H9 (cell line): ENCODE data around the gene RND3. TPM values are rescaled to one million over a fixed set of nuclear protein-coding genes. Genes with fewer than 3 reads are reported as not detected.

Experiments
- DNase-seq: peaks from one replicate; pipeline ENCODE4 v3.0.0-alpha.2; 2017
- H2AFZ ChIP-seq: one replicate; pipeline ENCODE4 v1.6.1; 2013; ENCODE audit warnings: mild to moderate bottlenecking, low read length, control low read depth, moderate library complexity
- H2AK5ac ChIP-seq: 2 replicates; pipeline ENCODE4 v1.6.1; 2013; ENCODE audit warnings: low read length, control low read depth, mixed read lengths; ENCODE audit not compliant: insufficient read length
- H2BK120ac ChIP-seq: one replicate; pipeline ENCODE4 v1.6.1; 2013; ENCODE audit warnings: low read depth, mild to moderate bottlenecking, low read length, control low read depth, inconsistent platforms; ENCODE audit not compliant: poor library complexity, severe bottlenecking
- H2BK12ac ChIP-seq: 2 replicates; pipeline ENCODE4 v1.6.1; 2013; ENCODE audit warnings: low read length, control low read depth, mixed read lengths, low read depth; ENCODE audit not compliant: insufficient read length
- H2BK15ac ChIP-seq: 2 replicates; pipeline ENCODE4 v1.6.1; 2013; ENCODE audit warnings: low read depth, low read length, control low read depth
- H2BK20ac ChIP-seq: one replicate; pipeline ENCODE4 v1.6.1; 2013; ENCODE audit warnings: low read depth, mild to moderate bottlenecking, low read length, control low read depth, inconsistent platforms; ENCODE audit not compliant: poor library complexity, severe bottlenecking
- H2BK5ac ChIP-seq: 2 replicates; pipeline ENCODE4 v1.6.1; 2013; ENCODE audit warnings: low read length, control low read depth, mixed read lengths; ENCODE audit not compliant: insufficient read length
- H3K14ac ChIP-seq: 2 replicates; pipeline ENCODE4 v1.6.1; 2013; ENCODE audit warnings: low read length, control low read depth; ENCODE audit not compliant: insufficient read depth
- H3K18ac ChIP-seq: 2 replicates; pipeline ENCODE4 v1.6.1; 2013; ENCODE audit warnings: low read depth, mild to moderate bottlenecking, mixed read lengths, low read length, control low read depth; ENCODE audit not compliant: insufficient read length
- H3K23ac ChIP-seq: 2 replicates; pipeline ENCODE4 v1.6.1; 2013; ENCODE audit warnings: low read length, control low read depth, mixed read lengths, low read depth; ENCODE audit not compliant: insufficient read length
- H3K23me2 ChIP-seq: 2 replicates; pipeline ENCODE4 v1.6.1; 2013; ENCODE audit warnings: low read depth, mild to moderate bottlenecking, mixed read lengths, low read length, control low read depth; ENCODE audit not compliant: insufficient read length, poor library complexity, severe bottlenecking
- H3K27ac ChIP-seq: 2 replicates; pipeline ENCODE4 v1.5.1; 2013; ENCODE audit warnings: low read length, control low read depth, mixed read lengths, low read depth; ENCODE audit not compliant: insufficient read length
- H3K27me3 ChIP-seq: 2 replicates; pipeline ENCODE4 v1.6.1; 2013; ENCODE audit warnings: low read length, control low read depth, inconsistent platforms; ENCODE audit not compliant: insufficient read depth
- H3K4ac ChIP-seq: 2 replicates; pipeline ENCODE4 v1.6.1; 2013; ENCODE audit warnings: low read depth, mild to moderate bottlenecking, control low read depth, inconsistent platforms, low read length, moderate library complexity
- H3K4me1 ChIP-seq: 2 replicates; pipeline ENCODE4 v1.6.1; 2013; ENCODE audit warnings: low read length, control low read depth, inconsistent platforms; ENCODE audit not compliant: insufficient read depth
- H3K4me2 ChIP-seq: 2 replicates; pipeline ENCODE4 v1.6.1; 2013; ENCODE audit warnings: low read length, control low read depth, mixed read lengths; ENCODE audit not compliant: insufficient read length, insufficient read depth
- H3K56ac ChIP-seq: 2 replicates; pipeline ENCODE4 v1.6.1; 2013; ENCODE audit warnings: low read depth, mild to moderate bottlenecking, mixed read lengths, low read length, control low read depth; ENCODE audit not compliant: insufficient read length
- H3K79me1 ChIP-seq: 2 replicates; pipeline ENCODE4 v1.6.1; 2013; ENCODE audit warnings: low read depth, mild to moderate bottlenecking, moderate library complexity, low read length, control low read depth, inconsistent platforms; ENCODE audit not compliant: insufficient read depth, poor library complexity, severe bottlenecking
- H3K79me2 ChIP-seq: 2 replicates; pipeline ENCODE4 v1.6.1; 2013; ENCODE audit warnings: low read length, control low read depth, inconsistent platforms; ENCODE audit not compliant: insufficient read depth
- H3K9ac ChIP-seq: 2 replicates; pipeline ENCODE4 v1.6.1; 2013; ENCODE audit warnings: low read length, control low read depth, mixed read lengths; ENCODE audit not compliant: insufficient read length; ENCODE audit errors: extremely low read depth
- H3K9me3 ChIP-seq: one replicate; pipeline ENCODE4 v1.6.1; 2013; ENCODE audit warnings: low read depth, low read length, inconsistent platforms; ENCODE audit not compliant: control insufficient read depth
- H3T11ph ChIP-seq: one replicate; pipeline ENCODE4 v1.6.1; 2013; ENCODE audit warnings: mild to moderate bottlenecking, low read length, control low read depth, inconsistent platforms
- H4K20me1 ChIP-seq: one replicate; pipeline ENCODE4 v1.6.1; 2013; ENCODE audit not compliant: control insufficient read depth, insufficient read length, insufficient read depth
- H4K5ac ChIP-seq: 2 replicates; pipeline ENCODE4 v1.6.1; 2013; ENCODE audit warnings: low read depth, mild to moderate bottlenecking, mixed read lengths, low read length, control low read depth; ENCODE audit not compliant: insufficient read length
- H4K8ac ChIP-seq: replicated peaks from 2 replicates; pipeline ENCODE4 v1.6.1; 2013; ENCODE audit warnings: low read length, control low read depth, mixed read lengths, low read depth; ENCODE audit not compliant: insufficient read length
- H4K91ac ChIP-seq: 2 replicates; pipeline ENCODE4 v1.6.1; 2013; ENCODE audit warnings: low read depth, mild to moderate bottlenecking, moderate library complexity, mixed read lengths, low read length, control low read depth; ENCODE audit not compliant: insufficient read length
- H3K27ac Mint-ChIP-seq, 3 experiments: 2 replicates in 2 of 3; 3 replicates in 1 of 3; pipeline ENCODE4 v1.8.0; 2020 to 2021; ENCODE audit warnings: mixed read lengths in 3 of 3, mild to moderate bottlenecking in 1 of 3, moderate library complexity in 1 of 3
- H3K27me3 Mint-ChIP-seq: 2 replicates; pipeline ENCODE4 v1.8.0; 2021; ENCODE audit warnings: low read depth, mild to moderate bottlenecking, moderate library complexity, mixed read lengths
- H3K36me3 Mint-ChIP-seq, 3 experiments: 2 replicates in 2 of 3; 3 replicates in 1 of 3; pipeline ENCODE4 v1.8.0; 2020 to 2021; ENCODE audit warnings: low read depth in 3 of 3, mixed read lengths in 3 of 3; ENCODE audit not compliant: insufficient read depth in 1 of 3
- H3K4me1 Mint-ChIP-seq, 2 experiments: 2 replicates each; pipeline ENCODE4 v1.8.0; 2020; ENCODE audit warnings: mixed read lengths in 2 of 2
- H3K4me3 Mint-ChIP-seq, 2 experiments: 2 replicates in 1 of 2; 3 replicates in 1 of 2; pipeline ENCODE4 v1.8.0; 2020 to 2021; ENCODE audit warnings: mild to moderate bottlenecking in 2 of 2, mixed read lengths in 2 of 2, moderate library complexity in 1 of 2
- H3K9me3 Mint-ChIP-seq, 2 experiments: 2 replicates in 1 of 2; 3 replicates in 1 of 2; pipeline ENCODE4 v1.8.0; 2020; ENCODE audit warnings: mild to moderate bottlenecking in 2 of 2, mixed read lengths in 2 of 2, moderate library complexity in 1 of 2
- CTCF ChIP-seq: fragments of 200-600 bp; sonication (generic); conservative IDR thresholded peaks from 3 replicates; pipeline ENCODE4 v1.8.0; 2021; ENCODE audit warnings: antibody characterized with exemption, mild to moderate bottlenecking
- WGBS: extraction: QIAGEN DNeasy Blood & Tissue Kit; methylation state at CpG from one replicate; pipeline ENCODE4 v1.1.7; 2013; ENCODE audit warnings: missing lambda C conversion rate, low lambda C conversion rate, mixed read lengths; ENCODE audit not compliant: insufficient read length; ENCODE audit errors: extremely low coverage; 5-methylcytosine and 5-hydroxymethylcytosine counted together
- total RNA-seq: library from RNA; stranded (reverse); gene quantifications from 2 replicates; pipeline ENCODE4 v1.2.1, GENCODE V29; 2021

Gene RND3
- total RNA-seq, 1 experiment from 2014 or later = 62.6 TPM

GRCh38 chr2:150459281-150459680 is 28.2 kb downstream of the RND3 start:
- H3K4me1 ChIP-seq = no peaks in the 10 kb centered on the region
- H3K79me1 ChIP-seq = no peaks in the 10 kb centered on the region
- no peak overlapping the region for H2BK20ac ChIP-seq
- no peak overlapping the region for H3K14ac ChIP-seq
- H2BK15ac ChIP-seq = no peak overlapping the region
- no peak overlapping the region for H4K5ac ChIP-seq
- H2BK120ac ChIP-seq = no peak overlapping the region
- no peak overlapping the region for H2BK5ac ChIP-seq
- H3K4ac ChIP-seq = no peak overlapping the region
- H2BK12ac ChIP-seq = no peak overlapping the region
- no peak overlapping the region for H3K4me3 Mint-ChIP-seq
- no peaks in the 10 kb centered on the region for H3K27me3 Mint-ChIP-seq
- TF ChIP-seq CTCF = no peak
- no peak overlapping the region for H4K91ac ChIP-seq
- H4K8ac ChIP-seq = no peak overlapping the region
- no peaks in the 10 kb centered on the region for H4K20me1 ChIP-seq
- no peak overlapping the region for H2AFZ ChIP-seq
- no peak overlapping the region for H3K18ac ChIP-seq
- no peak overlapping the region for H3K27ac Mint-ChIP-seq
- peaks cover 3 to 4% of the 10 kb centered on the region in 2 experiments; a peak in 1 of 4 replicates for H3K4me1 Mint-ChIP-seq
- no peaks in the 10 kb centered on the region for H3K9me3 Mint-ChIP-seq
- no peaks in the 10 kb centered on the region for H3K36me3 Mint-ChIP-seq
- no peaks in the 10 kb centered on the region for H3K27me3 ChIP-seq
- H2AK5ac ChIP-seq = no peak overlapping the region
- H3K9ac ChIP-seq = no peak overlapping the region
- no peak overlapping the region for H3K23ac ChIP-seq
- no peak overlapping the region for H3T11ph ChIP-seq
- H3K23me2 ChIP-seq = no peaks in the 10 kb centered on the region
- no peak overlapping the region for H3K56ac ChIP-seq
- no CpG with 5 or more reads among the region's 1 CpG for whole genome bisulfite sequencing
- no peak overlapping the region for H3K27ac ChIP-seq
- H3K9me3 ChIP-seq = no peaks in the 10 kb centered on the region
- H3K79me2 ChIP-seq = no peaks in the 10 kb centered on the region
- DNase-seq = no peak
- no peak overlapping the region for H3K4me2 ChIP-seq
